GM12878 (cell line): ENCODE data around the gene LCOR. TPM values are rescaled to one million over a fixed set of nuclear protein-coding genes. Genes with fewer than 3 reads are reported as not detected.

Experiments
- CEBPB ChIP-seq, 2 experiments: fragments of 150-350 bp in 1 of 2; IDR thresholded peaks; 2 replicates each; pipeline ENCODE4 v1.6.1; 2012 to 2014; ENCODE audit warnings: low read depth in 2 of 2, low read length in 2 of 2, borderline replicate concordance in 1 of 2, inconsistent platforms in 1 of 2
- EED ChIP-seq: sonication (generic); IDR thresholded peaks from 2 replicates; pipeline ENCODE4 v1.6.1; 2016; ENCODE audit warnings: antibody characterized with exemption, low read depth
- NFIC ChIP-seq: IDR thresholded peaks from 2 replicates; pipeline ENCODE4 v1.6.1; 2012; ENCODE audit warnings: low read depth, mild to moderate bottlenecking, inconsistent platforms, low read length, moderate library complexity
- PKNOX1 ChIP-seq: fragments of 450-650 bp; IDR thresholded peaks from 2 replicates; pipeline ENCODE4 v1.6.1; 2016; ENCODE audit warnings: mild to moderate bottlenecking
- ZBTB33 ChIP-seq: fragments of 450-650 bp; IDR thresholded peaks from 2 replicates; pipeline ENCODE4 v1.6.1; 2017; ENCODE audit warnings: mild to moderate bottlenecking
- ZNF24 ChIP-seq: fragments of 450-650 bp; IDR thresholded peaks from 2 replicates; pipeline ENCODE4 v1.6.1; 2017; ENCODE audit warnings: antibody characterized with exemption, mild to moderate bottlenecking
- polyA plus RNA-seq, 11 experiments: library from polyadenylated mRNA; depleted of rRNA in 4 of 11; unstranded in 6 of 11; stranded (reverse) in 5 of 11; fragments of >200 nt; fragmentation: Nextera tagmentation in 4 of 11; fragmentation: Illumina TruSeq in 1 of 11; extraction: Ambion mirVana in 4 of 11; extraction: Trizol in 1 of 11; gene quantifications; 1 replicate in 1 of 11; 2 replicates in 10 of 11; pipeline versions ENCODE4 v1.2.1 to v1.2.3, GENCODE V29; 2011 to 2016; ENCODE audit warnings: inconsistent platforms in 2 of 11, missing spikeins in 2 of 11, low read depth in 1 of 11
- total RNA-seq, 4 experiments: library from RNA; depleted of rRNA in 3 of 4; stranded (reverse); fragments of >200 nt in 3 of 4; fragmentation: Illumina TruSeq in 1 of 4; extraction: Trizol in 1 of 4; gene quantifications; 2 replicates each; pipeline versions ENCODE4 v1.2.1 to v1.2.3, GENCODE V29; 2013 to 2021
- TF ChIP-seq, protein P1 (sequence below): IDR thresholded peaks from 2 replicates; pipeline ENCODE4 v1.6.1; 2012; ENCODE audit warnings: low read depth, low read length, improper control_type of control experiment
- TF ChIP-seq, protein P2 (sequence below): fragments of 450-650 bp; IDR thresholded peaks from 2 replicates; pipeline ENCODE4 v1.6.1; 2018; ENCODE audit warnings: mild to moderate bottlenecking, low read depth, moderate library complexity; ENCODE audit not compliant: partially characterized antibody
- TF ChIP-seq, protein P3 (sequence below): fragments of 450-650 bp; IDR thresholded peaks from 2 replicates; pipeline ENCODE4 v1.6.1; 2017; ENCODE audit warnings: borderline replicate concordance
- TF ChIP-seq, protein P4 (sequence below): IDR thresholded peaks from 2 replicates; pipeline ENCODE4 v1.6.1; 2011; ENCODE audit warnings: borderline replicate concordance, low read depth, mild to moderate bottlenecking, moderate library complexity, low read length; ENCODE audit not compliant: insufficient read depth, poor library complexity, severe bottlenecking
- TF ChIP-seq, protein P5 (sequence below): IDR thresholded peaks from 2 replicates; pipeline ENCODE4 v1.6.1; 2011; ENCODE audit warnings: borderline replicate concordance, low read depth, mild to moderate bottlenecking, moderate library complexity, mixed read lengths, low read length; ENCODE audit not compliant: insufficient read depth; ENCODE audit errors: extremely low read length
- TF ChIP-seq, protein P6 (sequence below): fragments of 450-650 bp; IDR thresholded peaks from 2 replicates; pipeline ENCODE4 v1.6.1; 2017; ENCODE audit warnings: antibody characterized with exemption, mild to moderate bottlenecking, moderate library complexity

Gene LCOR
- total and polyA plus RNA-seq, 10 of the 15 experiments (the other 5 are each of a cell fraction or from before 2014, with no cell fraction given) = 1.6 to 22.0 (median 13.2) TPM

- TF ChIP-seq ZNF24 (peak; percentile 20; the same call in 1 of the 2 replicates), PKNOX1 (peak; percentile 69), EED (no peak), NFIC (peak; percentile 45; the same call in 1 of the 2 replicates), CEBPB (IDR thresholded peaks at IDR 0.05; ENCODE audit: borderline replicate concordance in 1 of 2, low read depth in 2 of 2, low read length in 2 of 2) (no peak), ZBTB33 (no peak)
- TF ChIP-seq, protein P1, sequence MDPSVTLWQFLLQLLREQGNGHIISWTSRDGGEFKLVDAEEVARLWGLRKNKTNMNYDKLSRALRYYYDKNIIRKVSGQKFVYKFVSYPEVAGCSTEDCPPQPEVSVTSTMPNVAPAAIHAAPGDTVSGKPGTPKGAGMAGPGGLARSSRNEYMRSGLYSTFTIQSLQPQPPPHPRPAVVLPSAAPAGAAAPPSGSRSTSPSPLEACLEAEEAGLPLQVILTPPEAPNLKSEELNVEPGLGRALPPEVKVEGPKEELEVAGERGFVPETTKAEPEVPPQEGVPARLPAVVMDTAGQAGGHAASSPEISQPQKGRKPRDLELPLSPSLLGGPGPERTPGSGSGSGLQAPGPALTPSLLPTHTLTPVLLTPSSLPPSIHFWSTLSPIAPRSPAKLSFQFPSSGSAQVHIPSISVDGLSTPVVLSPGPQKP = no peak
- TF ChIP-seq, protein P2, sequence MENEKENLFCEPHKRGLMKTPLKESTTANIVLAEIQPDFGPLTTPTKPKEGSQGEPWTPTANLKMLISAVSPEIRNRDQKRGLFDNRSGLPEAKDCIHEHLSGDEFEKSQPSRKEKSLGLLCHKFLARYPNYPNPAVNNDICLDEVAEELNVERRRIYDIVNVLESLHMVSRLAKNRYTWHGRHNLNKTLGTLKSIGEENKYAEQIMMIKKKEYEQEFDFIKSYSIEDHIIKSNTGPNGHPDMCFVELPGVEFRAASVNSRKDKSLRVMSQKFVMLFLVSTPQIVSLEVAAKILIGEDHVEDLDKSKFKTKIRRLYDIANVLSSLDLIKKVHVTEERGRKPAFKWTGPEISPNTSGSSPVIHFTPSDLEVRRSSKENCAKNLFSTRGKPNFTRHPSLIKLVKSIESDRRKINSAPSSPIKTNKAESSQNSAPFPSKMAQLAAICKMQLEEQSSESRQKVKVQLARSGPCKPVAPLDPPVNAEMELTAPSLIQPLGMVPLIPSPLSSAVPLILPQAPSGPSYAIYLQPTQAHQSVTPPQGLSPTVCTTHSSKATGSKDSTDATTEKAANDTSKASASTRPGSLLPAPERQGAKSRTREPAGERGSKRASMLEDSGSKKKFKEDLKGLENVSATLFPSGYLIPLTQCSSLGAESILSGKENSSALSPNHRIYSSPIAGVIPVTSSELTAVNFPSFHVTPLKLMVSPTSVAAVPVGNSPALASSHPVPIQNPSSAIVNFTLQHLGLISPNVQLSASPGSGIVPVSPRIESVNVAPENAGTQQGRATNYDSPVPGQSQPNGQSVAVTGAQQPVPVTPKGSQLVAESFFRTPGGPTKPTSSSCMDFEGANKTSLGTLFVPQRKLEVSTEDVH = peak; percentile 35
- TF ChIP-seq, protein P3, sequence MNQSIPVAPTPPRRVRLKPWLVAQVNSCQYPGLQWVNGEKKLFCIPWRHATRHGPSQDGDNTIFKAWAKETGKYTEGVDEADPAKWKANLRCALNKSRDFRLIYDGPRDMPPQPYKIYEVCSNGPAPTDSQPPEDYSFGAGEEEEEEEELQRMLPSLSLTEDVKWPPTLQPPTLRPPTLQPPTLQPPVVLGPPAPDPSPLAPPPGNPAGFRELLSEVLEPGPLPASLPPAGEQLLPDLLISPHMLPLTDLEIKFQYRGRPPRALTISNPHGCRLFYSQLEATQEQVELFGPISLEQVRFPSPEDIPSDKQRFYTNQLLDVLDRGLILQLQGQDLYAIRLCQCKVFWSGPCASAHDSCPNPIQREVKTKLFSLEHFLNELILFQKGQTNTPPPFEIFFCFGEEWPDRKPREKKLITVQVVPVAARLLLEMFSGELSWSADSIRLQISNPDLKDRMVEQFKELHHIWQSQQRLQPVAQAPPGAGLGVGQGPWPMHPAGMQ = no peak
- TF ChIP-seq, protein P4, sequence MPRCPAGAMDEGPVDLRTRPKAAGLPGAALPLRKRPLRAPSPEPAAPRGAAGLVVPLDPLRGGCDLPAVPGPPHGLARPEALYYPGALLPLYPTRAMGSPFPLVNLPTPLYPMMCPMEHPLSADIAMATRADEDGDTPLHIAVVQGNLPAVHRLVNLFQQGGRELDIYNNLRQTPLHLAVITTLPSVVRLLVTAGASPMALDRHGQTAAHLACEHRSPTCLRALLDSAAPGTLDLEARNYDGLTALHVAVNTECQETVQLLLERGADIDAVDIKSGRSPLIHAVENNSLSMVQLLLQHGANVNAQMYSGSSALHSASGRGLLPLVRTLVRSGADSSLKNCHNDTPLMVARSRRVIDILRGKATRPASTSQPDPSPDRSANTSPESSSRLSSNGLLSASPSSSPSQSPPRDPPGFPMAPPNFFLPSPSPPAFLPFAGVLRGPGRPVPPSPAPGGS = no peak
- TF ChIP-seq, protein P5, sequence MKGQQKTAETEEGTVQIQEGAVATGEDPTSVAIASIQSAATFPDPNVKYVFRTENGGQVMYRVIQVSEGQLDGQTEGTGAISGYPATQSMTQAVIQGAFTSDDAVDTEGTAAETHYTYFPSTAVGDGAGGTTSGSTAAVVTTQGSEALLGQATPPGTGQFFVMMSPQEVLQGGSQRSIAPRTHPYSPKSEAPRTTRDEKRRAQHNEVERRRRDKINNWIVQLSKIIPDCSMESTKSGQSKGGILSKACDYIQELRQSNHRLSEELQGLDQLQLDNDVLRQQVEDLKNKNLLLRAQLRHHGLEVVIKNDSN = no peak
- TF ChIP-seq, protein P6, sequence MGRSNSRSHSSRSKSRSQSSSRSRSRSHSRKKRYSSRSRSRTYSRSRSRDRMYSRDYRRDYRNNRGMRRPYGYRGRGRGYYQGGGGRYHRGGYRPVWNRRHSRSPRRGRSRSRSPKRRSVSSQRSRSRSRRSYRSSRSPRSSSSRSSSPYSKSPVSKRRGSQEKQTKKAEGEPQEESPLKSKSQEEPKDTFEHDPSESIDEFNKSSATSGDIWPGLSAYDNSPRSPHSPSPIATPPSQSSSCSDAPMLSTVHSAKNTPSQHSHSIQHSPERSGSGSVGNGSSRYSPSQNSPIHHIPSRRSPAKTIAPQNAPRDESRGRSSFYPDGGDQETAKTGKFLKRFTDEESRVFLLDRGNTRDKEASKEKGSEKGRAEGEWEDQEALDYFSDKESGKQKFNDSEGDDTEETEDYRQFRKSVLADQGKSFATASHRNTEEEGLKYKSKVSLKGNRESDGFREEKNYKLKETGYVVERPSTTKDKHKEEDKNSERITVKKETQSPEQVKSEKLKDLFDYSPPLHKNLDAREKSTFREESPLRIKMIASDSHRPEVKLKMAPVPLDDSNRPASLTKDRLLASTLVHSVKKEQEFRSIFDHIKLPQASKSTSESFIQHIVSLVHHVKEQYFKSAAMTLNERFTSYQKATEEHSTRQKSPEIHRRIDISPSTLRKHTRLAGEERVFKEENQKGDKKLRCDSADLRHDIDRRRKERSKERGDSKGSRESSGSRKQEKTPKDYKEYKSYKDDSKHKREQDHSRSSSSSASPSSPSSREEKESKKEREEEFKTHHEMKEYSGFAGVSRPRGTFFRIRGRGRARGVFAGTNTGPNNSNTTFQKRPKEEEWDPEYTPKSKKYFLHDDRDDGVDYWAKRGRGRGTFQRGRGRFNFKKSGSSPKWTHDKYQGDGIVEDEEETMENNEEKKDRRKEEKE = no peak
Observed at GRCh38 chr10:96863922-96864543, 31.9 kb downstream of the LCOR start (continued).
